WERI-Rb-1 (cell line): Measurements from ENCODE around the gene SIGLEC6.

Experiments used
- DNase-seq: peaks from one replicate; pipeline ENCODE4 v3.0.0-alpha.2; 2020
- H3K27ac ChIP-seq: fragments of 250-450 bp; sonication (Bioruptor Pico); 2 replicates; pipeline ENCODE4 v1.5.1; 2020; ENCODE audit warnings: mild to moderate bottlenecking, moderate library complexity
- H3K27me3 ChIP-seq: fragments of 250-450 bp; sonication (Bioruptor Pico); 2 replicates; pipeline ENCODE4 v1.5.1; 2021; ENCODE audit warnings: mild to moderate bottlenecking, low read depth, moderate library complexity; ENCODE audit not compliant: insufficient read depth, severe bottlenecking
- H3K36me3 ChIP-seq: fragments of 250-450 bp; sonication (Bioruptor Pico); 2 replicates; pipeline ENCODE4 v1.5.1; 2020; ENCODE audit warnings: mild to moderate bottlenecking, moderate library complexity
- H3K4me3 ChIP-seq: 2 replicates; pipeline ENCODE4 v1.5.1; 2011; ENCODE audit warnings: low read depth, mild to moderate bottlenecking, control low read depth, low read length
- H3K9me3 ChIP-seq: fragments of 250-450 bp; sonication (Bioruptor Pico); 2 replicates; pipeline ENCODE4 v1.5.1; 2021; ENCODE audit warnings: mild to moderate bottlenecking, moderate library complexity; ENCODE audit not compliant: severe bottlenecking
- CTCF ChIP-seq: IDR thresholded peaks from 2 replicates; pipeline ENCODE4 v1.5.1; 2011; ENCODE audit warnings: low read depth, mild to moderate bottlenecking, control low read depth, inconsistent platforms, low read length

The SIGLEC6 gene

DNA sequence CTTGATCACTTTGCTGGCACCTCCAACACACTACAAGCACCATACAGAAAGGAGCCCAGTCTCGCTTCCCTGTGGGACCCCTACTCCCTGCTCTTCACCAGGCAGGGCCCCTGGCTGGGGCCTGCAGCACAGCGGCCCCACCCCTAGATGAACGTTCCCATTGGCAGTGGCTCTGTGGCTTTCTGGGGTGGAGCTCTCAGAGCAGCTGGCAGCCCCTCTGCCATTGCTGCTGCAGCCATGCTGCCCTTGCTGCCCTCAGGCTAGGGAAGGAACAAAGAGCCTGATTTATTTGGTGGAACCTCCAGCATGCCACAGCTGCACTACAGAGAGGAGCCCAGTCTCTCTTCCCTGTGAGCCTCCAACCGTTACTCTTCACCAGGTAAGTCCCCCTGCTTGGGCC is 5.8 kb downstream of the SIGLEC6 start:
- Histone ChIP-seq H3K4me3 (no peak overlapping the region), H3K27ac (no peak overlapping the region), H3K36me3 (no peaks in the 10 kb centered on the region), H3K27me3 (peaks cover 91% of the 10 kb centered on the region), H3K9me3 (peaks cover 5% of the 10 kb centered on the region)
- TF ChIP-seq CTCF: no peak
- no peak for DNase-seq

DNA sequence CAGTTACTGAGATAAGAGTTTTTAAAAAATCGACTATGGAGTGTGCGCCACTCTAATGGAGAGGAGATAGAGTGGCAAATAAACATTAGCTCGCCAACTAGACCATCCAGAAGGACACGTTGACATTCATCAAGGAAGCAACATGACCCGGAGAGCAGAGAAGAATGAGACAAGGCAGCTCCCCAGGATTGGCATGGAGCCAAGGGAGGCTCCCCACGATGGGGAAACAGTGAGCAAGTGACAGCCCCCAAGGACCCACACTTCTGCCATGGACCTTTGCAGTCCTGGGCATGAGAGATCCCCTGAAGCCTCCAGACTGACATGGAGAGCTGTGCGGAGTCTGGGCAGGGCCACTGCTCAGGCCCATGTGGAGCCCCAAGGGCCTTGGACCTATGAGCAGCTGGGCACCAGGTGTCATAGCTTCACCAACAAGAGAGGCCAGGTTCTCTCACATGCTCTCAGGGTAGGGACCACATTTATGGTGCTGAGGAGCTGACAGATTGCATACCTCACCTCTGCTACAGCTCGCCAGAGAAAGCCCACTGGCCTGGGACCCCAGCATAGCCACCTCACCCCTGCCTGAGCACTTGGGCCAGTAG is 6.7 kb downstream of the SIGLEC6 start:
- DNase-seq: no peak
- Histone ChIP-seq H3K4me3 (no peak overlapping the region), H3K36me3 (no peaks in the 10 kb centered on the region), H3K9me3 (peaks cover 9% of the 10 kb centered on the region), H3K27ac (no peak overlapping the region), H3K27me3 (peaks cover 91% of the 10 kb centered on the region)
- TF ChIP-seq CTCF: no peak

DNA sequence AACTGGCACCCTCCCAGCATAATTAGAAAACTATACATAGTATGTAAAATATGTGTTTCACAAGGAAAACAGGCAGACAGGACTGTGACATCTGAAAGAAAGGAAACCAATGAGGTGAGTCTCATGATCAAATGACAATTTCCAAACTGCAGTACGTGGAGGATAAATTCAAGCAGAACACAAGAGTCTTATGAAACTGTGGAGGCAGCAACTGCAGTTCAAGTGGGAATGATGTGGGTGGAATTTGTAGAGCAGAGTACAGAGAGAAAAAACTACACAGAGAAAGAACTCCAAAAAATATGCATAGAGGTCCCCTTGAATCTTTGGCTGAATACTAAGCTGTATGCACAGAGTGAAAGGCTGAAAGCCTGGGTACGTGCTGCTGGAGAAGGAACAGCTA is 9.7 kb downstream of the SIGLEC6 start:
- H3K4me3 ChIP-seq: no peak overlapping the region
- H3K36me3 ChIP-seq: no peaks in the 10 kb centered on the region
- H3K27ac ChIP-seq: no peak overlapping the region
- TF ChIP-seq CTCF: no peak
- H3K9me3 ChIP-seq: peaks cover 25% of the 10 kb centered on the region
- H3K27me3 ChIP-seq: peaks cover 73% of the 10 kb centered on the region
- no peak for DNase-seq

- Histone ChIP-seq H3K27me3 (peaks cover 69% of the 10 kb centered on the region), H3K4me3 (no peak overlapping the region), H3K36me3 (no peaks in the 10 kb centered on the region), H3K27ac (no peak overlapping the region), H3K9me3 (peaks cover 25% of the 10 kb centered on the region)
- TF ChIP-seq CTCF: no peak
- no peak for DNase-seq
Measured at GRCh38 chr19:51521357-51521756, 10.1 kb downstream of the SIGLEC6 start.

DNA sequence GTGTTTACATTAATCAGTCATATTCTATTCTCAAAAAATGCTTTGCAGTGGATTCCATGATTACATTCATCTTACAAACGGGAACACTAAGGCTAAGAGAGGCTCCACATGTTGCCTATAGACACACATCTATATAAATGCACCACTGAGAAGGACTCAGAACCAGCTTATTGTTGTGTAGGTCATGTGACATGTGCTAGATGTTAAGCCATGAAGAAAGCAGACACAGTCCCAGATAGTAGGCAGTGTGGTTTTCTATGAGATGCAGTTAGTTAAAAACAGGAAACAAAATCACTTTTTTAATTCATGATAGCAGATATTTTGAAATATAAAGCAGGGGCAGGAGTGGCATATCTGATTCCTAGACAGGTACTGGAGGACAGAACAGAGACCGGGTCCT is 10.7 kb downstream of the SIGLEC6 start:
- no peaks in the 10 kb centered on the region for H3K36me3 ChIP-seq
- H3K27ac ChIP-seq: no peak overlapping the region
- no peak for TF ChIP-seq CTCF
- peaks cover 63% of the 10 kb centered on the region for H3K27me3 ChIP-seq
- no peak for DNase-seq
- H3K4me3 ChIP-seq: no peak overlapping the region
- peaks cover 25% of the 10 kb centered on the region for H3K9me3 ChIP-seq

DNA sequence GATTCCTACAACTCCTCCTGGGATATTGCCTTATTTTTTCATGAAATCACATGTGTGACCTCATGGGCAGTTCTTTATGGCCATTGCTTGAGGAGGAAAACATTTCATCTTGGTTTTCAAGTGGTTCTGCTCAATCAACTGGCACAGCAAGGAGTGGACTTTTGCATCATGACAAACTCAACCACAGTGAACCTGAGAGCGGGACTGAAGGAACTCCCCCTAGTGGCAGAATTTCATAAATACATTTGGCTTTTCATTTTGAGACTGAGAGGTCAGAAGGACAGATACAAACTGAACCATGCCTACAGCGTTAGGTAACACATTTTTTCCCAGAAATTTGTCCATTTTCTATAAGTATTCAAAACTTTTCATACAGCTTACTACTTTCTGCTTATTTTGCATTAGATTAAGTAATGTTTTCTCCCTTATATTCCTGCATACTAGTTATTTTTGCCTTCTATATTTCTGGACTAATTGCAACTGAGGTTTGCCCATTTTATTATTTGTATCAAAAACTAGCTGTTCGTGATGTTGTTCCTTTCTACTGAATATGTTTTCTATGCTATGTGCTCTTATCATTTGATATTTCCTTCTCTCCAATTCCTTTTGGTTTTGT is 16.5 kb downstream of the SIGLEC6 start:
- Histone ChIP-seq H3K4me3 (no peak overlapping the region), H3K36me3 (no peaks in the 10 kb centered on the region), H3K27me3 (peaks cover 45% of the 10 kb centered on the region), H3K27ac (no peak overlapping the region), H3K9me3 (peaks cover 16% of the 10 kb centered on the region)
- DNase-seq: no peak
- peak; percentile 63 for TF ChIP-seq CTCF
